ENCODE measurements around the gene DMRTA2. TPM values are rescaled to one million over a fixed set of nuclear protein-coding genes. Genes with fewer than 3 reads are reported as not detected.
A peak's percentile ranks its signal among the peaks of the same experiment; 100 is the strongest.
"Not testable (repeated sequence)": the region's sequence is repeated elsewhere in the genome, so short reads cannot be mapped to it uniquely, and the experiment has no call there.

The DMRTA2 gene
- total and polyA plus RNA-seq, 5 donors from 2014 or later = not detected

GRCh38 chr1:50405814-50406213 lies 17.4 kb downstream of the DMRTA2 start:
- H3K27me3 ChIP-seq (ENCODE audit: control insufficient read depth, insufficient read depth, low read length) = peaks cover 19% of the 10 kb centered on the region
- no peaks in the 10 kb centered on the region for H3K9me3 ChIP-seq (ENCODE audit: control insufficient read depth in 2 of 2, low read length in 2 of 2)
- ATAC-seq (ENCODE audit: low read depth in 2 of 2) (no peak), DNase-seq (no peak)
- H3K9me3 Mint-ChIP-seq = peaks cover 0 to 9% (median 2%) of the 10 kb centered on the region in 7 donors
- H3K4me3 ChIP-seq (ENCODE audit: low read depth, low read length) = no peak overlapping the region
- H3K36me3 Mint-ChIP-seq = no peaks in the 10 kb centered on the region
- no peaks in the 10 kb centered on the region for H3K36me3 ChIP-seq (ENCODE audit: control insufficient read depth, insufficient read depth, low read length)
- H3K27me3 Mint-ChIP-seq = peaks cover 38% of the 10 kb centered on the region
- no peak overlapping the region for H3K27ac ChIP-seq (ENCODE audit: insufficient read depth, low read length, poor library complexity, severe bottlenecking)
- H3K27ac Mint-ChIP-seq = no peak overlapping the region
- H3K4me3 Mint-ChIP-seq = no peak overlapping the region
- H3K4me1 Mint-ChIP-seq = no peaks in the 10 kb centered on the region
- no peaks in the 10 kb centered on the region for H3K4me1 ChIP-seq (ENCODE audit: control insufficient read depth, insufficient read depth, low read length, poor library complexity, severe bottlenecking)

GRCh38 chr1:50393522-50394120 lies 29.6 kb downstream of the DMRTA2 start:
- H3K36me3 ChIP-seq (ENCODE audit: control insufficient read depth, insufficient read depth, low read length) = no peaks in the 10 kb centered on the region
- H3K4me1 ChIP-seq (ENCODE audit: control insufficient read depth, insufficient read depth, low read length, poor library complexity, severe bottlenecking) = no peaks in the 10 kb centered on the region
- H3K4me1 Mint-ChIP-seq = no peaks in the 10 kb centered on the region
- H3K27ac Mint-ChIP-seq = no peak overlapping the region
- no peak for ATAC-seq (ENCODE audit: low read depth in 2 of 2)
- peaks cover 0 to 4% (median 2%) of the 10 kb centered on the region in 7 donors for H3K9me3 Mint-ChIP-seq
- peaks cover 3% of the 10 kb centered on the region for H3K27me3 ChIP-seq (ENCODE audit: control insufficient read depth, insufficient read depth, low read length)
- H3K27ac ChIP-seq (ENCODE audit: insufficient read depth, low read length, poor library complexity, severe bottlenecking) = no peak overlapping the region
- peaks cover 30% of the 10 kb centered on the region for H3K27me3 Mint-ChIP-seq
- H3K4me3 Mint-ChIP-seq = peak overlapping the region in 1 of 4 donors; percentile 63
- H3K36me3 Mint-ChIP-seq = no peaks in the 10 kb centered on the region
- no peak overlapping the region for H3K4me3 ChIP-seq (ENCODE audit: low read depth, low read length)
- no peak for DNase-seq
- no peaks in the 10 kb centered on the region for H3K9me3 ChIP-seq (ENCODE audit: control insufficient read depth in 2 of 2, low read length in 2 of 2)

GRCh38 chr1:50381551-50381950 lies 41.7 kb downstream of the DMRTA2 start:
- not testable (repeated sequence) for H3K9me3 ChIP-seq (ENCODE audit: control insufficient read depth in 2 of 2, low read length in 2 of 2); H3K36me3 Mint-ChIP-seq; H3K27me3 ChIP-seq (ENCODE audit: control insufficient read depth, insufficient read depth, low read length); H3K27ac ChIP-seq (ENCODE audit: insufficient read depth, low read length, poor library complexity, severe bottlenecking); ATAC-seq (ENCODE audit: low read depth in 2 of 2); H3K4me3 ChIP-seq (ENCODE audit: low read depth, low read length); H3K4me1 ChIP-seq (ENCODE audit: control insufficient read depth, insufficient read depth, low read length, poor library complexity, severe bottlenecking); H3K9me3 Mint-ChIP-seq; H3K4me1 Mint-ChIP-seq; H3K27ac Mint-ChIP-seq; H3K36me3 ChIP-seq (ENCODE audit: control insufficient read depth, insufficient read depth, low read length); DNase-seq; H3K4me3 Mint-ChIP-seq; H3K27me3 Mint-ChIP-seq

- Mint-ChIP-seq H3K9me3 (peaks cover 0 to 6% (median 2%) of the 10 kb centered on the region in 7 donors), H3K27me3 (peaks cover 9% of the 10 kb centered on the region), H3K36me3 (no peaks in the 10 kb centered on the region), H3K4me3 (no peak overlapping the region), H3K4me1 (no peaks in the 10 kb centered on the region), H3K27ac (no peak overlapping the region)
- ATAC-seq (ENCODE audit: low read depth in 2 of 2) (no peak), DNase-seq (no peak)
- no peaks in the 10 kb centered on the region for H3K27me3 ChIP-seq (ENCODE audit: control insufficient read depth, insufficient read depth, low read length)
- no peaks in the 10 kb centered on the region for H3K36me3 ChIP-seq (ENCODE audit: control insufficient read depth, insufficient read depth, low read length)
- H3K4me3 ChIP-seq (ENCODE audit: low read depth, low read length) = no peak overlapping the region
- no peak overlapping the region for H3K27ac ChIP-seq (ENCODE audit: insufficient read depth, low read length, poor library complexity, severe bottlenecking)
- no peaks in the 10 kb centered on the region for H3K4me1 ChIP-seq (ENCODE audit: control insufficient read depth, insufficient read depth, low read length, poor library complexity, severe bottlenecking)
- no peaks in the 10 kb centered on the region for H3K9me3 ChIP-seq (ENCODE audit: control insufficient read depth in 2 of 2, low read length in 2 of 2)
Measured at GRCh38 chr1:50378770-50379169, 44.5 kb downstream of the DMRTA2 start.

- Mint-ChIP-seq H3K36me3 (no peaks in the 10 kb centered on the region), H3K4me3 (no peak overlapping the region), H3K9me3 (peaks cover 0 to 4% (median 2%) of the 10 kb centered on the region in 7 donors), H3K4me1 (no peaks in the 10 kb centered on the region), H3K27me3 (peaks cover 18% of the 10 kb centered on the region), H3K27ac (no peak overlapping the region)
- DNase-seq (no peak), ATAC-seq (ENCODE audit: low read depth in 2 of 2) (no peak)
- no peaks in the 10 kb centered on the region for H3K4me1 ChIP-seq (ENCODE audit: control insufficient read depth, insufficient read depth, low read length, poor library complexity, severe bottlenecking)
- no peak overlapping the region for H3K27ac ChIP-seq (ENCODE audit: insufficient read depth, low read length, poor library complexity, severe bottlenecking)
- peaks cover 10% of the 10 kb centered on the region for H3K27me3 ChIP-seq (ENCODE audit: control insufficient read depth, insufficient read depth, low read length)
- H3K9me3 ChIP-seq (ENCODE audit: control insufficient read depth in 2 of 2, low read length in 2 of 2) = no peaks in the 10 kb centered on the region
- no peak overlapping the region for H3K4me3 ChIP-seq (ENCODE audit: low read depth, low read length)
- H3K36me3 ChIP-seq (ENCODE audit: control insufficient read depth, insufficient read depth, low read length) = no peaks in the 10 kb centered on the region
Measured at GRCh38 chr1:50373532-50373931, 49.7 kb downstream of the DMRTA2 start.

GRCh38 chr1:50371749-50372148 lies 51.5 kb downstream of the DMRTA2 start:
- Histone ChIP-seq H3K4me1 (ENCODE audit: control insufficient read depth, insufficient read depth, low read length, poor library complexity, severe bottlenecking) (no peaks in the 10 kb centered on the region), H3K36me3 (ENCODE audit: control insufficient read depth, insufficient read depth, low read length) (no peaks in the 10 kb centered on the region), H3K4me3 (ENCODE audit: low read depth, low read length) (no peak overlapping the region), H3K27me3 (ENCODE audit: control insufficient read depth, insufficient read depth, low read length) (peaks cover 11% of the 10 kb centered on the region), H3K9me3 (ENCODE audit: control insufficient read depth in 2 of 2, low read length in 2 of 2) (no peaks in the 10 kb centered on the region), H3K27ac (ENCODE audit: insufficient read depth, low read length, poor library complexity, severe bottlenecking) (no peak overlapping the region)
- DNase-seq (no peak), ATAC-seq (ENCODE audit: low read depth in 2 of 2) (no peak)
- Mint-ChIP-seq H3K4me1 (peaks cover 0 to 3% (median 0%) of the 10 kb centered on the region in 4 donors), H3K4me3 (no peak overlapping the region), H3K27ac (no peak overlapping the region), H3K36me3 (no peaks in the 10 kb centered on the region), H3K27me3 (peaks cover 31% of the 10 kb centered on the region), H3K9me3 (peaks cover 0 to 4% (median 1%) of the 10 kb centered on the region in 7 donors)

GRCh38 chr1:50369830-50370229 lies 53.4 kb downstream of the DMRTA2 start:
- no peak overlapping the region for H3K4me3 ChIP-seq (ENCODE audit: low read depth, low read length)
- no peaks in the 10 kb centered on the region for H3K36me3 ChIP-seq (ENCODE audit: control insufficient read depth, insufficient read depth, low read length)
- peaks cover 0 to 3% (median 0%) of the 10 kb centered on the region in 4 donors for H3K4me1 Mint-ChIP-seq
- no peak overlapping the region for H3K4me3 Mint-ChIP-seq
- H3K27me3 ChIP-seq (ENCODE audit: control insufficient read depth, insufficient read depth, low read length) = peaks cover 14% of the 10 kb centered on the region
- no peaks in the 10 kb centered on the region for H3K9me3 ChIP-seq (ENCODE audit: control insufficient read depth in 2 of 2, low read length in 2 of 2)
- H3K27ac ChIP-seq (ENCODE audit: insufficient read depth, low read length, poor library complexity, severe bottlenecking) = no peak overlapping the region
- no peaks in the 10 kb centered on the region for H3K36me3 Mint-ChIP-seq
- H3K9me3 Mint-ChIP-seq = peaks cover 0 to 3% (median 0%) of the 10 kb centered on the region in 7 donors
- no peak overlapping the region for H3K27ac Mint-ChIP-seq
- no peaks in the 10 kb centered on the region for H3K4me1 ChIP-seq (ENCODE audit: control insufficient read depth, insufficient read depth, low read length, poor library complexity, severe bottlenecking)
- ATAC-seq (ENCODE audit: low read depth in 2 of 2) (no peak), DNase-seq (no peak)
- H3K27me3 Mint-ChIP-seq = peaks cover 43% of the 10 kb centered on the region

- Mint-ChIP-seq H3K9me3 (peaks cover 0 to 3% (median 0%) of the 10 kb centered on the region in 7 donors), H3K4me1 (peaks cover 0 to 3% (median 0%) of the 10 kb centered on the region in 4 donors), H3K4me3 (no peak overlapping the region), H3K27me3 (peaks cover 43% of the 10 kb centered on the region), H3K36me3 (no peaks in the 10 kb centered on the region), H3K27ac (no peak overlapping the region)
- H3K4me1 ChIP-seq (ENCODE audit: control insufficient read depth, insufficient read depth, low read length, poor library complexity, severe bottlenecking) = no peaks in the 10 kb centered on the region
- H3K27me3 ChIP-seq (ENCODE audit: control insufficient read depth, insufficient read depth, low read length) = peaks cover 14% of the 10 kb centered on the region
- DNase-seq = no peak
- H3K27ac ChIP-seq (ENCODE audit: insufficient read depth, low read length, poor library complexity, severe bottlenecking) = no peak overlapping the region
- ATAC-seq (ENCODE audit: low read depth in 2 of 2) = no peak
- H3K9me3 ChIP-seq (ENCODE audit: control insufficient read depth in 2 of 2, low read length in 2 of 2) = no peaks in the 10 kb centered on the region
- no peaks in the 10 kb centered on the region for H3K36me3 ChIP-seq (ENCODE audit: control insufficient read depth, insufficient read depth, low read length)
- no peak overlapping the region for H3K4me3 ChIP-seq (ENCODE audit: low read depth, low read length)
Measured at GRCh38 chr1:50369008-50369634, 54.1 kb downstream of the DMRTA2 start.

Data from CD4-positive, CD25-positive, alpha-beta regulatory T cell (primary cell).